Measurements from ENCODE around the gene CPSF6. TPM values are rescaled to one million over a fixed set of nuclear protein-coding genes. Genes with fewer than 3 reads are reported as not detected.

The CPSF6 gene
- total and polyA plus RNA-seq, 7 donors = 15.0 to 96.0 (median 33.5) TPM

DNA sequence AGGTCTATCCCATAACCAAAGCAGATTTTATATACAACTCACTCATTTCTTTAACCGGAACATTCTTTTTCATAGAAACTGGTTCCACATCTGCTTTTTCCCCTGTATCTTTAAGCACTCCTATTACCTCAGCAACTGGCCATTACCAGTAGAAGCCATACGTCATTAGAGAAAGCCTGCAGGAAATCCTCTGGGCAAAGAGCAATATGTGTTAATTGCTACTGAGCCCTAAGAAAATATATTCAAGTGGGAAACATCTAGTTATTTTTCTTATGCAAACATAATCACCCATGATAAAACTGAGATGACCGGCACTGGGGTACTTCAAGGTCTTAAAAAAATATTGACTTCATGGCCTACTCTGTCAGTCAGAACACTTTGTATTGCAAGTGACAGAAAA lies 28.2 kb upstream of the CPSF6 start:
- intact Hi-C loops (cut with DNase I) = no loop called here
- DNase-seq = no peak
- no peak for TF ChIP-seq POLR2A (IDR thresholded peaks at IDR 0.05)
- no peak for TF ChIP-seq EP300 (IDR thresholded peaks at IDR 0.05)
- no peak for TF ChIP-seq POLR2AphosphoS5 (IDR thresholded peaks at IDR 0.05)
- TF ChIP-seq, protein P1, sequence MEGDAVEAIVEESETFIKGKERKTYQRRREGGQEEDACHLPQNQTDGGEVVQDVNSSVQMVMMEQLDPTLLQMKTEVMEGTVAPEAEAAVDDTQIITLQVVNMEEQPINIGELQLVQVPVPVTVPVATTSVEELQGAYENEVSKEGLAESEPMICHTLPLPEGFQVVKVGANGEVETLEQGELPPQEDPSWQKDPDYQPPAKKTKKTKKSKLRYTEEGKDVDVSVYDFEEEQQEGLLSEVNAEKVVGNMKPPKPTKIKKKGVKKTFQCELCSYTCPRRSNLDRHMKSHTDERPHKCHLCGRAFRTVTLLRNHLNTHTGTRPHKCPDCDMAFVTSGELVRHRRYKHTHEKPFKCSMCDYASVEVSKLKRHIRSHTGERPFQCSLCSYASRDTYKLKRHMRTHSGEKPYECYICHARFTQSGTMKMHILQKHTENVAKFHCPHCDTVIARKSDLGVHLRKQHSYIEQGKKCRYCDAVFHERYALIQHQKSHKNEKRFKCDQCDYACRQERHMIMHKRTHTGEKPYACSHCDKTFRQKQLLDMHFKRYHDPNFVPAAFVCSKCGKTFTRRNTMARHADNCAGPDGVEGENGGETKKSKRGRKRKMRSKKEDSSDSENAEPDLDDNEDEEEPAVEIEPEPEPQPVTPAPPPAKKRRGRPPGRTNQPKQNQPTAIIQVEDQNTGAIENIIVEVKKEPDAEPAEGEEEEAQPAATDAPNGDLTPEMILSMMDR (IDR thresholded peaks at IDR 0.05) = no peak
- no peaks in the 10 kb centered on the region for H3K27me3 ChIP-seq
- no peaks in the 10 kb centered on the region for H3K4me1 ChIP-seq
- H3K9me3 ChIP-seq = no peaks in the 10 kb centered on the region
- H3K4me3 ChIP-seq = no peak overlapping the region
- H3K27ac ChIP-seq = no peak overlapping the region
- WGBS, 2 donors = 40 to 66% methylated on average over 3 of the region's 3 CpGs
- H3K36me3 ChIP-seq = no peaks in the 10 kb centered on the region

DNA sequence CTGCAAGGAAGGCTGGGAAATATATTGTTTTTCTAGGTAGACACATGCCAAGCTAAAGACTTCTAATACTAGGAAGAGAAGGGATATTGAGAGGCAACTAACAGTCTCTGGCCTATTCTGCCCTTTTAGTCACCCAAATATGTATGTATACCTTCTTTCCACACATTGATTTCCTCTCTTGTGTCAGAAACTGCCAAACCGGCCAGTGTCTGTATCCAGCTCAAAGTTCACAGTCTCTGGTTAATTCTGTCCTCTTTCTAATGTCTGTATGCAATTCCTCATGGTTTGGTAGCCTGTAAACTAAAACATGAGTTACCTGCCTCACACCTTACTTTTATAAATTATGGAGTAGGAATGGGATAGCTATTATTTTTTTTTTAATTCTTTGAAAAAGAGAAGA lies 25.2 kb upstream of the CPSF6 start:
- WGBS, 2 donors = 27 to 68% methylated on average over 1 of the region's 1 CpG

DNA sequence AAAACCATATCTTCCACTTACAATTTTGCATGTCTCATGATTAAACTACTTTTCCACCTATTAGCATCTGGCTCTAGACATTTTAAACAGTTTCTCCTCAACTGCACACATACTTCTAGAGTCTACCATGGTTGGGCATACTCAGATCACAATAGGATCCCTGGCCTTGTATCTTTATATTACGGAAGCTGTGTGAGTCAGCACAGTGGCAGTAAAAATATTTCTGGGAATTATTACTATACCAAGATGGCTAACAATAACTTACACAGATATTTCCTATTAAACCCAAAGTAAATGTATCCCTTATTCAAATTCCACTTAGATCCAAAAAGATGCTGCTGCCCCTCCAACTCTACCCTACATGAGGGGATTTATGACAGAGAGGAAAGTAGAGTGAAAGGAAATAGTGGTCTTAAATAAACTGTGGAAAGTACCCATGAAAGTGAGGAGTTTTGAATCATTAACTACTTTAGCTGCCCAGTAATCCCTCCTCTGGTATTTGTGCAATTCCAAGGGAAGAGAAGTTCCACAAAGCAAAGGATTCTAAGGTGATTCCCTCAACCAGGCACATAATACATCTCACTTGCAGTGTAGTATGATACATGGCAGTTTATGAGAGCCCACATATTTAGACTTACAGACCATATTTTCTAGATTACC lies 14.0 kb upstream of the CPSF6 start:
- WGBS, 2 donors = 92 to 97% methylated on average over 1 of the region's 1 CpG
- Histone ChIP-seq H3K9me3 (no peaks in the 10 kb centered on the region), H3K27me3 (no peaks in the 10 kb centered on the region), H3K27ac (no peak overlapping the region), H3K4me3 (no peak overlapping the region), H3K36me3 (no peaks in the 10 kb centered on the region), H3K4me1 (no peaks in the 10 kb centered on the region)
- no peak for DNase-seq
- TF ChIP-seq POLR2AphosphoS5 (IDR thresholded peaks at IDR 0.05) = no peak
- TF ChIP-seq EP300 (IDR thresholded peaks at IDR 0.05) = no peak
- TF ChIP-seq POLR2A (IDR thresholded peaks at IDR 0.05) = no peak
- TF ChIP-seq, protein P1 (IDR thresholded peaks at IDR 0.05) = no peak
- intact Hi-C loops (cut with DNase I) = no loop called here

More for the DNA sequence above, 25.2 kb upstream of the CPSF6 start:
- H3K27me3 ChIP-seq = no peaks in the 10 kb centered on the region
- intact Hi-C loops (cut with DNase I) = no loop called here
- H3K36me3 ChIP-seq = no peaks in the 10 kb centered on the region
- no peak for TF ChIP-seq POLR2AphosphoS5 (IDR thresholded peaks at IDR 0.05)
- no peak for TF ChIP-seq POLR2A (IDR thresholded peaks at IDR 0.05)
- no peak for TF ChIP-seq EP300 (IDR thresholded peaks at IDR 0.05)
- TF ChIP-seq, protein P1 (IDR thresholded peaks at IDR 0.05) = no peak
- H3K4me1 ChIP-seq = no peaks in the 10 kb centered on the region
- H3K9me3 ChIP-seq = no peaks in the 10 kb centered on the region
- no peak overlapping the region for H3K27ac ChIP-seq
- H3K4me3 ChIP-seq = no peak overlapping the region
- DNase-seq = no peak

DNA sequence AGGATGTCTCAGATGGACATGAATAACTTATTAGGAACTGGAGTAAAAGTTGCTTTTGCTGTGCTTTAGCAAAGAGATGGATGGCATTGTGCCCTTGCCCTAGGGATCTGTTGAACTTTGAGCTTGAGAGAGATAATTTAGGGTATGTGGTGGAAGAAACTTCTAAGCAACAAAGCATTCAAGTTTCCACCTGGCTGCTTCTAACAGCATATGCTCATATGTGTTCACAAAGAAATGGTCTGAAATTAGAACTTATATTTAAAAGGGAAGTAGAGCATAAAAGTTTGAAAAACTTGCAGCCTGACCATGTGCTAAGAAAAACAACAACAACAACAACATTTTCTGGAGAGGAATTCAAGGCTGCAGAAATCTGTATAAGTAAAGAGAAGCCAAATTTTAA lies 7.9 kb upstream of the CPSF6 start:
- Histone ChIP-seq H3K4me1 (no peaks in the 10 kb centered on the region), H3K4me3 (no peak overlapping the region), H3K27ac (no peak overlapping the region), H3K9me3 (peaks cover 0 to 2% (median 0%) of the 10 kb centered on the region in 4 donors), H3K27me3 (no peaks in the 10 kb centered on the region), H3K36me3 (no peaks in the 10 kb centered on the region)
- DNase-seq = no peak
- intact Hi-C loops (cut with DNase I) = no loop called here
- TF ChIP-seq POLR2AphosphoS5 (IDR thresholded peaks at IDR 0.05) = no peak
- no peak for TF ChIP-seq EP300 (IDR thresholded peaks at IDR 0.05)
- TF ChIP-seq, protein P1 (IDR thresholded peaks at IDR 0.05) = no peak
- no peak for TF ChIP-seq POLR2A (IDR thresholded peaks at IDR 0.05)

All from sigmoid colon (tissue), 7 donors.